Memory B cell (primary cell): ENCODE measurements around the gene AATF.

Experiments
- ATAC-seq: fragments of 150-1000 bp; cut with Tn5 transposase; 2 replicates; pipeline ENCODE4 v1.10.0; 2021; ENCODE audit warnings: low read depth, mild to moderate bottlenecking, moderate library complexity
- DNase-seq, 2 donors: peaks; one replicate each; pipeline ENCODE4 v3.0.0; 2022; ENCODE audit warnings: low spot score in 2 of 2
- H3K27ac Mint-ChIP-seq: one replicate; pipeline ENCODE4 v1.8.0; 2022; ENCODE audit warnings: mild to moderate bottlenecking, moderate library complexity, mixed read lengths
- H3K27me3 Mint-ChIP-seq: one replicate; pipeline ENCODE4 v1.8.0; 2022; ENCODE audit warnings: mixed read lengths
- H3K36me3 Mint-ChIP-seq: one replicate; pipeline ENCODE4 v1.8.0; 2022; ENCODE audit warnings: mild to moderate bottlenecking, mixed read lengths
- H3K4me1 Mint-ChIP-seq: one replicate; pipeline ENCODE4 v1.8.0; 2022; ENCODE audit warnings: mixed read lengths
- H3K4me3 Mint-ChIP-seq: one replicate; pipeline ENCODE4 v1.8.0; 2022; ENCODE audit warnings: mild to moderate bottlenecking, moderate library complexity, mixed read lengths
- H3K9me3 Mint-ChIP-seq: one replicate; pipeline ENCODE4 v1.8.0; 2022; ENCODE audit warnings: mixed read lengths

The AATF gene

DNA sequence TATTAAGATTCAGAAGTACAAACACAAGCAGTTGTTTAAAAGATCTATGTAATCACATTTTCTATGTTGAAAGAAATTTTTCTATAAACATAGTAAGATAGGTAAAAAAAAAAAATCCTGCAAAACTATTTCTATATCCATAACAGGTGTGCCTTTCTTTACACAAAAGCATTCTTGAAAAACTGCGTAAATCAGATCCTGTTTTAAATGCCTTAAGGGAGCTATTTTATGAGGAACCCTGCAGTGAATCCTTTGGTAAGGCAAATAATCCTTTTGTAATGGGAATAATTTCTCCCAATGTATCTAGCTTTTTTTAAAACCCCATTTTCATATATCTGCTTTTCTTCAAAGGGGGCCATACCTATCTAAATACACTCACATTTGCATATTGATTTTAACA, 157.3 kb downstream of the AATF start:
- Mint-ChIP-seq H3K4me3 (no peak overlapping the region), H3K36me3 (peaks cover 17% of the 10 kb centered on the region), H3K4me1 (no peaks in the 10 kb centered on the region), H3K27me3 (no peaks in the 10 kb centered on the region), H3K9me3 (no peaks in the 10 kb centered on the region), H3K27ac (no peak overlapping the region)
- ATAC-seq, result no peak
- no peak for DNase-seq
